ENCODE data around the gene SH3BP1. TPM values are rescaled to one million over a fixed set of nuclear protein-coding genes. Genes with fewer than 3 reads are reported as not detected.
"Not testable (repeated sequence)": the region's sequence is repeated elsewhere in the genome, so short reads cannot be mapped to it uniquely, and the experiment has no call there.

Gene SH3BP1
- total and polyA plus RNA-seq, 4 experiments from 2014 or later = 17.6 to 89.2 (median 57.1) TPM

DNA sequence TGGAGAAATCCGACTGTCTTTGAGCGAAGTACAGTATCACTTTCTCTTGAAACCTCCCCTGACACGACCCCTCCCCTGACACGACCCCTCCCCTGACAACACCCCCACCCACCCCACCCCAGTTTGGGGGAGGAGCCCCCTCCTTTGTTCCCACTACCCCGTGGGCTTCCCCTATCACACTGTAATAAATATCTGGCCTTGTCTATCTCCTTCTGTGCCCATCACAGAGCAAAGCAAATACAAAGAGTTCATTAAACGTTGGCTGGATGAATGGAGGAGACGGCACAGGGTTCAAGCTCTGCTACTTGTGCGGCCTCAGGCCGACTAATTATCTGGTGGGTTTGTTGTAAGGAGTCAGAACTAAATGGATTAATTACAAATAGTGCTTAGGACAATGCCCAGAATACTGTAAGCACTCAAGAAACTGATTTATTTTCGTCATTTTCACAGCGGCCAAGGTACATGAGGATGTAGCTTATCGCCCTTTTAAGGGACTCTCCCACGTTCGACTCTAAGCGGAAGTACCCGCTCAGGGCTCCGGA lies 31.5 kb upstream of the SH3BP1 start:
- ChIA-PET POLR2A (ENCODE audit: partially characterized antibody) (interaction anchor here (0.7 to 6.4 kb wide), 26 partner anchors 9 to 1073 kb away, joined by 3 to 94 read pairs (median 6); partner anchors contain the start of genes IFT27, IL2RB, LGALS1 and MFNG), CTCF (ENCODE audit: partially characterized antibody) (interaction anchor here (0.9 to 10.1 kb wide), 14 partner anchors 11 to 256 kb away, joined by 4 to 136 read pairs (median 13); partner anchors contain the start of genes LGALS1, MFNG, NOL12 and SH3BP1)
- peaks cover 35 to 68% (median 50%) of the 10 kb centered on the region in 4 donors for H3K4me1 Mint-ChIP-seq
- Histone ChIP-seq H3K4me3 (ENCODE audit: low read length in 2 of 2) (peak overlapping the region in 1 of 2 donors; percentile 85), H3K27ac (ENCODE audit: low read depth, low read length) (peak overlapping the region; percentile 88), H3K27me3 (ENCODE audit: insufficient read depth, low read length) (no peaks in the 10 kb centered on the region), H3K9me3 (ENCODE audit: control insufficient read depth in 1 of 2, low read length in 2 of 2) (no peaks in the 10 kb centered on the region), H3K4me1 (ENCODE audit: insufficient read depth, low read length) (peaks cover 64% of the 10 kb centered on the region), H3K36me3 (ENCODE audit: insufficient read depth, low read length) (no peaks in the 10 kb centered on the region)
- H3K4me3 Mint-ChIP-seq = peak overlapping the region; percentile 80 to 94 (median 89)
- H3K27me3 Mint-ChIP-seq = no peaks in the 10 kb centered on the region
- DNase-seq = no peak
- intact Hi-C loops (cut with micrococcal nuclease) = loop anchor here (1.0 to 5.0 kb wide), 15 partner anchors 15 to 366 kb away; partner anchors contain the start of genes ANKRD54, C22orf23, GCAT and NOL12
- peaks cover 0 to 10% of the 10 kb centered on the region in 2 donors for H3K36me3 Mint-ChIP-seq
- H3K27ac Mint-ChIP-seq = peak overlapping the region; percentile 94 to 99 (median 97)
- no peaks in the 10 kb centered on the region for H3K9me3 Mint-ChIP-seq

DNA sequence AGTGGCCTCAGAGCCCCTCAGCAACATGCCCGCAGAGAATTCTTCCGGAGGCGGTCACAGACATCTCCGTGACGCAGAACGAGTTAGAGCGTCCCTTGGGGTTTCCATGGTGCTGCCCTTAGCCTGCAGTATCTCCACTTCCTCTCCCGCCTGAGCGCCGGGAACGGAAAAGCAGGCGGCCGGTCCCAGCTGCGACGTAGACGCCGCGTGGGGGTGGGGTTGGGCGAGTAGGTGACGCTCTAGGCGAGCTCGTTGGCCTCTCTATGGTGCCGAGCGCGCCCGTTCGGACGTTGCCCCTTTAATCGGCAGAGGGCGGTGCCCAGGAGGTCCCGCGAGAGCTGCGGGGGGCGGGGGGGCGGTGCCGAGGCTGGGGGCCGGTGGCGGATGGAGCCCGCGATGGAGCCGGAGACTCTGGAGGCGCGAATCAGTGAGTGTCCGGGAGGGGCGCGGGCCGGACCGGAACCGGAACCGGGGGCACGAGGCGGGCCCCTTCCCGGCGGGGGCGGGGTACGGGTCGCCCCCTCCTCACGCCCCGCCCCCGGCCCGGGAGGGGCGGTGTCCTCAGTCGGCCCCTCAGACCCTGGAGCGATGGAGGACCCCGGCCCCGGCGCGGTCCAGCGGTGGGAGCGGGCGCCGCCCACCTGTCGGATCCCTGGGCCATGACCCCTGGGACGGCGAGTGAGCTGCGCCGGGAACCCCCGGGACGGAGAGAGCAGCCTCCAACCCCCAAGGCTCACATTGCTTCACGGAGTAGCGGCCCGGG lies 30.8 kb upstream of the SH3BP1 start, which contains the start of gene GGA1:
Gene GGA1 (plus strand): TSS at position 358 of the 763 bp plus-strand sequence. CDS start 27 bp downstream, at position 385.
- ChIA-PET CTCF (ENCODE audit: partially characterized antibody) (interaction anchor here (0.9 to 10.1 kb wide), 13 partner anchors 10 to 255 kb away, joined by 3 to 136 read pairs (median 15); partner anchors contain the start of genes MFNG, NOL12 and SH3BP1), POLR2A (ENCODE audit: partially characterized antibody) (interaction anchor here (0.9 to 6.4 kb wide), 25 partner anchors 10 to 1073 kb away, joined by 3 to 94 read pairs (median 7); partner anchors contain the start of genes ANKRD54, IFT27, IL2RB and LGALS1)
- H3K27me3 ChIP-seq (ENCODE audit: insufficient read depth, low read length) = no peaks in the 10 kb centered on the region
- H3K36me3 ChIP-seq (ENCODE audit: insufficient read depth, low read length) = no peaks in the 10 kb centered on the region
- H3K4me1 ChIP-seq (ENCODE audit: insufficient read depth, low read length) = peaks cover 64% of the 10 kb centered on the region
- peaks cover 35 to 68% (median 50%) of the 10 kb centered on the region in 4 donors for H3K4me1 Mint-ChIP-seq
- peak within 1 kb of the TSS; percentile 88 for H3K27ac ChIP-seq (ENCODE audit: low read depth, low read length)
- no peaks in the 10 kb centered on the region for H3K9me3 ChIP-seq (ENCODE audit: control insufficient read depth in 1 of 2, low read length in 2 of 2)
- DNase-seq = peak; percentile 97 to 99 (median 98)
- intact Hi-C loops (cut with micrococcal nuclease) = loop anchor here (1.0 to 5.0 kb wide), 13 partner anchors 15 to 366 kb away; partner anchors contain the start of genes ANKRD54, C22orf23, GCAT and NOL12
- H3K9me3 Mint-ChIP-seq = no peaks in the 10 kb centered on the region
- peak within 1 kb of the TSS; percentile 94 to 99 (median 98) for H3K27ac Mint-ChIP-seq
- H3K36me3 Mint-ChIP-seq = peaks cover 0 to 10% of the 10 kb centered on the region in 2 donors
- peak within 1 kb of the TSS; percentile 90 to 98 (median 94) for H3K4me3 Mint-ChIP-seq
- H3K4me3 ChIP-seq (ENCODE audit: low read length in 2 of 2) = peak within 1 kb of the TSS; percentile 30 to 85
- H3K27me3 Mint-ChIP-seq = no peaks in the 10 kb centered on the region

DNA sequence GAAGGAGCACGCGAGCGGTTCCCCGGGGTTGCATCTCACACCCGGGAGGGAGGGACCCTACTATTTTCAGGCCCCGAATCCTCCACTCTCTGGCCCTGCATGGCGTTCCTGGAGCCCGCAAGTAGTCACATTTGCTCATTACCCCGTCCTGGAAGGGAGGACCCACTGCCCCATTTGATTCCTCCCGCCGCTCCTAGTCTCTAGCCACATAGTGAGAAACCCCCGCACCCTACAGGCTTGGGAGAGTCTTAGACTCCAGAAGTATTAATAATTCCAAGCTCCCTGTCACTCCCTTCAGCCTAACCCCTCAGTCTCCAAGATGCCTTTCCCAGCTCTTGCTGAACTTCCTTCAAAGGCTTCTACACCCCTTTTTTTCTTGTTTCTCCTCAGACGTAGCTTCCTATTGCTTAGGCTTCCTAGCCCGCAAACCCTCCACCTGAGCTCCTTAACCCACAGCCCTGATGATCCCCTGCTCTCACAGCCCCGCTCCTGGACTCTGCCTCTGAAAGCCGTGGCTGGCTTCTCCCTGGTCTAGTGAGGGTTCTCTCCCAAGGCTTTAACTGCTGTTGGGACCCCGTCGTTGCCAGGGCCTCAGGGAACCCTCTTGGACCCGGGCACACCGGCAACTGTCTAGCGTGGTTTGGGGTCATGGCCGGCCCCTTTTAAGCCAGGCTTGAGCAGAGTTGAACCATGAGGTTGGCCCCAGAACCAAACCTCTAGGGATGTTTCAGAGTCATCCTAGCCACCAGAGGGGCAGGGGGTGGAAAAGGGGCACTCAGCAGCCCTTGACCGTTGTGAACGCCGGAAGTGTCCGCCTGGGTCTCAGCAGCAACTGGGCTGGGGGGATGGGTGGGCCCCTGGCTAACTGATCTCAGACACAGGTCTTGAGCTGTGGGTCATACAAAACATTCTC lies 30.0 kb upstream of the SH3BP1 start:
- peak in 1 of 5 donors; percentile 22 for DNase-seq
- ChIA-PET CTCF (ENCODE audit: partially characterized antibody) (interaction anchor here (0.7 to 10.1 kb wide), 8 partner anchors 9 to 72 kb away, joined by 3 to 136 read pairs (median 52); partner anchors contain the start of genes NOL12, PDXP and SH3BP1), POLR2A (ENCODE audit: partially characterized antibody) (interaction anchor here (0.6 to 6.4 kb wide), 16 partner anchors 9 to 379 kb away, joined by 3 to 94 read pairs (median 30); partner anchors contain the start of genes ANKRD54, LGALS1, MFNG and NOL12)
- H3K27me3 Mint-ChIP-seq = no peaks in the 10 kb centered on the region
- peak overlapping the region; percentile 90 to 98 (median 94) for H3K4me3 Mint-ChIP-seq
- H3K27ac Mint-ChIP-seq = peak overlapping the region; percentile 94 to 98 (median 96)
- Histone ChIP-seq H3K27me3 (ENCODE audit: insufficient read depth, low read length) (no peaks in the 10 kb centered on the region), H3K9me3 (ENCODE audit: control insufficient read depth in 1 of 2, low read length in 2 of 2) (no peaks in the 10 kb centered on the region), H3K36me3 (ENCODE audit: insufficient read depth, low read length) (peaks cover 8% of the 10 kb centered on the region), H3K4me1 (ENCODE audit: insufficient read depth, low read length) (peaks cover 56% of the 10 kb centered on the region), H3K4me3 (ENCODE audit: low read length in 2 of 2) (peak overlapping the region; percentile 30 to 85), H3K27ac (ENCODE audit: low read depth, low read length) (peak overlapping the region; percentile 88)
- intact Hi-C loops (cut with micrococcal nuclease) = loop anchor here (5.0 kb wide), 3 partner anchors 198 to 367 kb away; partner anchors contain the start of genes C22orf23, GCAT, POLR2F and RAC2
- peaks cover 30 to 59% (median 45%) of the 10 kb centered on the region in 4 donors for H3K4me1 Mint-ChIP-seq
- no peaks in the 10 kb centered on the region for H3K9me3 Mint-ChIP-seq
- H3K36me3 Mint-ChIP-seq = peaks cover 0 to 10% of the 10 kb centered on the region in 2 donors

DNA sequence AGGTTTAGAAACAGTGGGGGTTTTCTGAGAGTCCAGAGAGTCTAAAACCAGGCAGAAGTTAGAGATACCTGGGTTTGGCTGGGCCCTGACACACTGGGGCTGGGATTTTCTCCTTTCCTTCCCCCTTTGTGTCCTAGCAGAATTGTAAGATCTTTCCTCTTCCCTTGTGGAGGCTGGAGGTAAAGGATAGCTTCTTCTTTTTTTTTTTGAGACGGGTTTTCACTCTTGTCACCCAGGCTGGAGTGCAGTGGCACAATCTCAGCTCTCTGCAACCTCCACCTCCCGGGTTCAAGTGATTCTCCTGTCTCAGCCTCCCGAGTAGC lies 29.4 kb upstream of the SH3BP1 start:
- H3K9me3 Mint-ChIP-seq; DNase-seq; H3K27me3 Mint-ChIP-seq; H3K9me3 ChIP-seq (ENCODE audit: control insufficient read depth in 1 of 2, low read length in 2 of 2); intact Hi-C loops (cut with micrococcal nuclease); H3K27me3 ChIP-seq (ENCODE audit: insufficient read depth, low read length): not testable (repeated sequence)
- Histone ChIP-seq H3K4me1 (ENCODE audit: insufficient read depth, low read length) (peaks cover 50% of the 10 kb centered on the region), H3K27ac (ENCODE audit: low read depth, low read length) (peak overlapping the region; percentile 88), H3K36me3 (ENCODE audit: insufficient read depth, low read length) (peaks cover 11% of the 10 kb centered on the region), H3K4me3 (ENCODE audit: low read length in 2 of 2) (peak overlapping the region in 1 of 2 donors; percentile 85)
- Mint-ChIP-seq H3K36me3 (peaks cover 0 to 14% of the 10 kb centered on the region in 2 donors), H3K4me1 (peaks cover 26 to 53% (median 40%) of the 10 kb centered on the region in 4 donors), H3K27ac (peak overlapping the region; percentile 27 to 97 (median 94)), H3K4me3 (peak overlapping the region; percentile 90 to 98 (median 94))
- ChIA-PET CTCF (ENCODE audit: partially characterized antibody) (interaction anchor here (0.7 to 10.1 kb wide), 8 partner anchors 9 to 71 kb away, joined by 3 to 136 read pairs (median 52); partner anchors contain the start of genes NOL12, PDXP and SH3BP1), POLR2A (ENCODE audit: partially characterized antibody) (interaction anchor here (0.6 to 6.4 kb wide), 9 partner anchors 9 to 189 kb away, joined by 3 to 94 read pairs (median 43); partner anchors contain the start of genes LGALS1, NOL12, PDXP and SH3BP1)

DNA sequence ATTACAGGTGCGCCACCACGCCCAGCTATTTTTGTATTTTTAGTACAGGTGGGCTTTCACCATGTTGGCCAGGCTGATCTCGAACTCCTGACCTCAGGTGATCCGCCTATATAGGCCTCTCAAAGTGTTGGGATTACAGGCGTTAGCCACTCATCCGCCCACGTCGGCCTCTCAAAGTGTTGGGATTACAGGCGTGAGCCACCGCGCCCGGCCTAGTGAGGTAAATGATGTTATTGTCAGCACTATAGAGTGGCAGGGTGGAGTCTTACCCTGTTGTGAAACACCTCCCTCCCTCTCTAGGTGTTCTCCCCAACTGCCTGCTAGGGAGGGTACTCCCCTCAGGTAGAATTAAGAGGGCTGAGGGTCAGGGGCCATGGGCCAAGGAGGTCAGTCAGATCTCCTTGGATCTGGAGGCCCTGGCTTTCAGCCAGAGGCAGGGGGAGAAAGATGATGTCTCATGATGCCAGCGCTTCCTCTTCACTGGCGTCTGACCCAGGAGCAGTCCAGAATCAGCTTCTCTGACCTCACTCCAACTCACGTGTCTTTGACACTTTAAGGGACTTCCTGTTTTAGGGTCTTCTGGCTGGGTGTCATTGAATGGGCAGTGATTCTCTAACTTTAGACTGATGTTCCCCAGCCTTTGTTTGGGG lies 28.9 kb upstream of the SH3BP1 start:
- Mint-ChIP-seq H3K4me1 (peaks cover 22 to 48% (median 35%) of the 10 kb centered on the region in 4 donors), H3K9me3 (no peaks in the 10 kb centered on the region)

More for the DNA sequence above, 28.9 kb upstream of the SH3BP1 start:
- peaks cover 0 to 14% of the 10 kb centered on the region in 2 donors for H3K36me3 Mint-ChIP-seq
- DNase-seq = peak in 1 of 5 donors; percentile 25
- no peak overlapping the region for H3K4me3 ChIP-seq (ENCODE audit: low read length in 2 of 2)
- H3K27me3 Mint-ChIP-seq = no peaks in the 10 kb centered on the region
- peaks cover 11% of the 10 kb centered on the region for H3K36me3 ChIP-seq (ENCODE audit: insufficient read depth, low read length)
- peak overlapping the region in 6 of 7 donors; percentile 36 to 97 (median 69) for H3K27ac Mint-ChIP-seq
- ChIA-PET POLR2A (ENCODE audit: partially characterized antibody) (interaction anchor here (0.8 to 6.4 kb wide), 7 partner anchors 8 to 65 kb away, joined by 3 to 94 read pairs (median 23); partner anchors contain the start of genes LGALS1, PDXP and SH3BP1), CTCF (ENCODE audit: partially characterized antibody) (interaction anchor here (0.7 to 10.1 kb wide), 8 partner anchors 8 to 71 kb away, joined by 3 to 136 read pairs (median 17); partner anchors contain the start of genes NOL12, PDXP and SH3BP1)
- intact Hi-C loops (cut with micrococcal nuclease) = no loop called here
- peaks cover 45% of the 10 kb centered on the region for H3K4me1 ChIP-seq (ENCODE audit: insufficient read depth, low read length)
- H3K4me3 Mint-ChIP-seq = peak overlapping the region in 7 of 8 donors; percentile 25 to 97 (median 93)
- H3K27me3 ChIP-seq (ENCODE audit: insufficient read depth, low read length) = no peaks in the 10 kb centered on the region
- H3K27ac ChIP-seq (ENCODE audit: low read depth, low read length) = peak overlapping the region; percentile 88
- H3K9me3 ChIP-seq (ENCODE audit: control insufficient read depth in 1 of 2, low read length in 2 of 2) = no peaks in the 10 kb centered on the region

All from CD4-positive, alpha-beta memory T cell (primary cell).